Astrocyte of the cerebellum (primary cell): Measurements from ENCODE around the gene NRXN2.
"Not testable (repeated sequence)": the region's sequence is repeated elsewhere in the genome, so short reads cannot be mapped to it uniquely, and the experiment has no call there.

Source experiments
- DNase-seq: peaks from one replicate; pipeline ENCODE4 v3.0.0-alpha.2; 2011; ENCODE audit warnings: low read depth
- H3K4me3 ChIP-seq: 2 replicates; pipeline ENCODE4 v1.5.1; 2011; ENCODE audit warnings: mild to moderate bottlenecking, low read depth, low read length, moderate library complexity
- CTCF ChIP-seq: IDR thresholded peaks from 2 replicates; pipeline ENCODE4 v1.5.1; 2012; ENCODE audit warnings: low read length, low read depth, moderate library complexity, mild to moderate bottlenecking; ENCODE audit errors: missing control alignments
- in situ Hi-C: cut with HindIII; loops from 2 replicates; pipeline ENCODE4 v1.10.0; 2017; ENCODE audit warnings: low sequenced_read_pairs

The NRXN2 gene

GRCh38 chr11:64564419-64564818, 158.6 kb downstream of the NRXN2 start:
- no peak for DNase-seq
- in situ Hi-C loops: no loop called here
- no peak for TF ChIP-seq CTCF
- no peak overlapping the region for H3K4me3 ChIP-seq

- DNase-seq: no peak
- in situ Hi-C loops: no loop called here
Measured at GRCh38 chr11:64563966-64564365, 159.0 kb downstream of the NRXN2 start.

GRCh38 chr11:64562723-64563351, 160.2 kb downstream of the NRXN2 start:
- DNase-seq: no peak
- in situ Hi-C loops: no loop called here
- no peak overlapping the region for H3K4me3 ChIP-seq
- no peak for TF ChIP-seq CTCF

More at GRCh38 chr11:64563966-64564365, 159.0 kb downstream of the NRXN2 start:
- H3K4me3 ChIP-seq: no peak overlapping the region
- TF ChIP-seq CTCF: no peak

GRCh38 chr11:64561984-64562722, 160.8 kb downstream of the NRXN2 start:
- no peak overlapping the region for H3K4me3 ChIP-seq
- TF ChIP-seq CTCF: no peak
- in situ Hi-C loops: no loop called here
- DNase-seq: no peak

GRCh38 chr11:64561429-64561828, 161.6 kb downstream of the NRXN2 start:
- DNase-seq, in situ Hi-C loops, H3K4me3 ChIP-seq: not testable (repeated sequence)

GRCh38 chr11:64560941-64561340, 162.1 kb downstream of the NRXN2 start:
- H3K4me3 ChIP-seq: no peak overlapping the region
- TF ChIP-seq CTCF: no peak

GRCh38 chr11:64560139-64560771, 162.7 kb downstream of the NRXN2 start:
- DNase-seq: no peak
- in situ Hi-C loops: no loop called here
- TF ChIP-seq CTCF: no peak
- no peak overlapping the region for H3K4me3 ChIP-seq

More at GRCh38 chr11:64560941-64561340, 162.1 kb downstream of the NRXN2 start:
- DNase-seq: no peak
- in situ Hi-C loops: no loop called here
